ENCODE results near the gene STK11IP.

DNA sequence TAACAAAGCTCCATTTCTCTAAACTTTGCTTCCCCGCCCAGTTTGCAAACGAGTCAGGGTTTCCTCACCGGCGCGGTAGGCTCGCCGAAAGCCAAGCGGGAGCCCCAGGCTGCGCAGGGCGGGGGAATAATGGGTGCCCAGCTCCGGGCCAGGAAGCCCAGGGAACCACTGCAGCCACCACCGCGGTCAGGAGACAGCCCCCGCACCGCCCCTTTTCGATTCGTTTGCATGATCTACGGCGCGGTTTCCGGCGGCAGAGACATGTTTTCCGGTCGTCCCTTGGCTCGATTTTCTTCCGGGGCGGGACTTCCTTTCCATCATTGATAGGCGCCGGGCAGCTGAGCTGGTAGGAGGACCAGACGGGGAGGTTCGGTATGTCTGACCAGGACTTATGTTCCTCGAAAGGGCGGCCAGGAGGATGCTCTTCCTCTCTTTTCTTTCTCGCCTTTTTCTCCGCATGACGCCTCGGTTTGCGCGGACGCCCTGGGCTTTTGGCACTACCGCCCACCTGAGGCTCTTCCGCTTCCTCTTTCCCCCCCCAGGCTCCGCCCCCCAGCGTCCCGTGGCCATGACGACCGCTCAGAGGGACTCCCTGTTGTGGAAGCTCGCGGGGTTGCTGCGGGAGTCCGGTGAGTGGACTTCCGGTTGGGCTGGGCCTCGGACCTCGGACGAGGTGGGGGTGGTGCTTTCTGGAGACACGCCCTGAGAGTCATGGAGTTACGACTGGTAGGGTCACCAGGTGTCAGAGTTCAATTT, at the start of gene STK11IP:
- TF ChIP-seq ZNF396 (CRISPR knock-in tag; IDR thresholded peaks at IDR 0.05; ENCODE audit: borderline replicate concordance) (no peak), PRRX2 (CRISPR knock-in tag; IDR thresholded peaks at IDR 0.05) (no peak), FOXP1 (CRISPR knock-in tag; IDR thresholded peaks at IDR 0.05; ENCODE audit: borderline replicate concordance) (peak; percentile 54; the same call in 1 of the 2 replicates), NFYB (CRISPR knock-in tag; conservative IDR thresholded peaks at IDR 0.05; ENCODE audit: low read depth) (no peak), CREM (CRISPR knock-in tag; IDR thresholded peaks at IDR 0.05) (peak; percentile 80)
- TF ChIP-seq, protein P1, sequence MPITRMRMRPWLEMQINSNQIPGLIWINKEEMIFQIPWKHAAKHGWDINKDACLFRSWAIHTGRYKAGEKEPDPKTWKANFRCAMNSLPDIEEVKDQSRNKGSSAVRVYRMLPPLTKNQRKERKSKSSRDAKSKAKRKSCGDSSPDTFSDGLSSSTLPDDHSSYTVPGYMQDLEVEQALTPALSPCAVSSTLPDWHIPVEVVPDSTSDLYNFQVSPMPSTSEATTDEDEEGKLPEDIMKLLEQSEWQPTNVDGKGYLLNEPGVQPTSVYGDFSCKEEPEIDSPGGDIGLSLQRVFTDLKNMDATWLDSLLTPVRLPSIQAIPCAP (CRISPR knock-in tag; IDR thresholded peaks at IDR 0.05) = no peak
- TF ChIP-seq, protein P2, sequence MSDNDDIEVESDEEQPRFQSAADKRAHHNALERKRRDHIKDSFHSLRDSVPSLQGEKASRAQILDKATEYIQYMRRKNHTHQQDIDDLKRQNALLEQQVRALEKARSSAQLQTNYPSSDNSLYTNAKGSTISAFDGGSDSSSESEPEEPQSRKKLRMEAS (CRISPR knock-in tag; IDR thresholded peaks at IDR 0.05) = peak; percentile 13; the same call in 1 of the 2 replicates
- TF ChIP-seq, protein P3, sequence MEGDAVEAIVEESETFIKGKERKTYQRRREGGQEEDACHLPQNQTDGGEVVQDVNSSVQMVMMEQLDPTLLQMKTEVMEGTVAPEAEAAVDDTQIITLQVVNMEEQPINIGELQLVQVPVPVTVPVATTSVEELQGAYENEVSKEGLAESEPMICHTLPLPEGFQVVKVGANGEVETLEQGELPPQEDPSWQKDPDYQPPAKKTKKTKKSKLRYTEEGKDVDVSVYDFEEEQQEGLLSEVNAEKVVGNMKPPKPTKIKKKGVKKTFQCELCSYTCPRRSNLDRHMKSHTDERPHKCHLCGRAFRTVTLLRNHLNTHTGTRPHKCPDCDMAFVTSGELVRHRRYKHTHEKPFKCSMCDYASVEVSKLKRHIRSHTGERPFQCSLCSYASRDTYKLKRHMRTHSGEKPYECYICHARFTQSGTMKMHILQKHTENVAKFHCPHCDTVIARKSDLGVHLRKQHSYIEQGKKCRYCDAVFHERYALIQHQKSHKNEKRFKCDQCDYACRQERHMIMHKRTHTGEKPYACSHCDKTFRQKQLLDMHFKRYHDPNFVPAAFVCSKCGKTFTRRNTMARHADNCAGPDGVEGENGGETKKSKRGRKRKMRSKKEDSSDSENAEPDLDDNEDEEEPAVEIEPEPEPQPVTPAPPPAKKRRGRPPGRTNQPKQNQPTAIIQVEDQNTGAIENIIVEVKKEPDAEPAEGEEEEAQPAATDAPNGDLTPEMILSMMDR (IDR thresholded peaks at IDR 0.05) = no peak
- TF ChIP-seq, protein P4, sequence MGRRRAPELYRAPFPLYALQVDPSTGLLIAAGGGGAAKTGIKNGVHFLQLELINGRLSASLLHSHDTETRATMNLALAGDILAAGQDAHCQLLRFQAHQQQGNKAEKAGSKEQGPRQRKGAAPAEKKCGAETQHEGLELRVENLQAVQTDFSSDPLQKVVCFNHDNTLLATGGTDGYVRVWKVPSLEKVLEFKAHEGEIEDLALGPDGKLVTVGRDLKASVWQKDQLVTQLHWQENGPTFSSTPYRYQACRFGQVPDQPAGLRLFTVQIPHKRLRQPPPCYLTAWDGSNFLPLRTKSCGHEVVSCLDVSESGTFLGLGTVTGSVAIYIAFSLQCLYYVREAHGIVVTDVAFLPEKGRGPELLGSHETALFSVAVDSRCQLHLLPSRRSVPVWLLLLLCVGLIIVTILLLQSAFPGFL (CRISPR knock-in tag; IDR thresholded peaks at IDR 0.05; ENCODE audit: borderline replicate concordance) = no peak
- TF ChIP-seq, protein P5, sequence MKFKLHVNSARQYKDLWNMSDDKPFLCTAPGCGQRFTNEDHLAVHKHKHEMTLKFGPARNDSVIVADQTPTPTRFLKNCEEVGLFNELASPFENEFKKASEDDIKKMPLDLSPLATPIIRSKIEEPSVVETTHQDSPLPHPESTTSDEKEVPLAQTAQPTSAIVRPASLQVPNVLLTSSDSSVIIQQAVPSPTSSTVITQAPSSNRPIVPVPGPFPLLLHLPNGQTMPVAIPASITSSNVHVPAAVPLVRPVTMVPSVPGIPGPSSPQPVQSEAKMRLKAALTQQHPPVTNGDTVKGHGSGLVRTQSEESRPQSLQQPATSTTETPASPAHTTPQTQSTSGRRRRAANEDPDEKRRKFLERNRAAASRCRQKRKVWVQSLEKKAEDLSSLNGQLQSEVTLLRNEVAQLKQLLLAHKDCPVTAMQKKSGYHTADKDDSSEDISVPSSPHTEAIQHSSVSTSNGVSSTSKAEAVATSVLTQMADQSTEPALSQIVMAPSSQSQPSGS (CRISPR knock-in tag; IDR thresholded peaks at IDR 0.05; ENCODE audit: borderline replicate concordance, low read depth) = no peak
